Left ventricle myocardium inferior (tissue), 1 donor: ENCODE measurements around the gene DLL1. TPM values are rescaled to one million over a fixed set of nuclear protein-coding genes. Genes with fewer than 3 reads are reported as not detected.

Experiments used
- DNase-seq: peaks from one replicate; pipeline ENCODE4 v3.0.0-alpha.2; 2020
- H3K27ac ChIP-seq: fragments of 200-600 bp; replicated peaks from 2 replicates; pipeline ENCODE4 v1.8.0; 2021
- H3K27me3 ChIP-seq: fragments of 200-600 bp; 2 replicates; pipeline ENCODE4 v1.8.0; 2021; ENCODE audit warnings: low read depth
- H3K36me3 ChIP-seq: fragments of 200-600 bp; 2 replicates; pipeline ENCODE4 v1.8.0; 2021
- H3K4me1 ChIP-seq: fragments of 200-600 bp; 2 replicates; pipeline ENCODE4 v1.8.0; 2021
- H3K4me3 ChIP-seq: fragments of 200-600 bp; 2 replicates; pipeline ENCODE4 v1.8.0; 2021; ENCODE audit warnings: mild to moderate bottlenecking, moderate library complexity
- H3K9me3 ChIP-seq: fragments of 200-600 bp; replicated peaks from 2 replicates; pipeline ENCODE4 v1.8.0; 2021
- CTCF ChIP-seq: fragments of 200-600 bp; IDR thresholded peaks from 2 replicates; pipeline ENCODE4 v1.8.0; 2021; ENCODE audit warnings: antibody characterized with exemption, mild to moderate bottlenecking, borderline replicate concordance
- intact Hi-C: fragments of 100-400 bp; cut with micrococcal nuclease; formaldehyde crosslinking; loops from one replicate; pipeline ENCODE4 v1.11.0; 2022
- total RNA-seq: library from RNA; stranded (reverse); fragmentation: NEBNext Ultra II Directional; extraction: Animal tissue kit (Norgen Biotek cat#: 25700); gene quantifications from one replicate; pipeline ENCODE4 v1.2.1, GENCODE V29; 2021
- donor health status: DM: no; HTN: yes; CAD: no; lungs with severe emphysema.

Gene DLL1
- total RNA-seq, 1 donor from 2014 or later: 11.7 TPM

- no peak for TF ChIP-seq CTCF
- DNase-seq: no peak
- H3K9me3 ChIP-seq: no peaks in the 10 kb centered on the region
- peaks cover 4% of the 10 kb centered on the region for H3K27me3 ChIP-seq
- H3K4me1 ChIP-seq: peaks cover 55% of the 10 kb centered on the region
- no peak overlapping the region for H3K27ac ChIP-seq
- intact Hi-C loops: no loop called here
- no peak overlapping the region for H3K4me3 ChIP-seq
- peaks cover 36% of the 10 kb centered on the region for H3K36me3 ChIP-seq
Measured at GRCh38 chr6:170283212-170284081, 7.4 kb downstream of the DLL1 start.

- Histone ChIP-seq H3K27me3 (no peaks in the 10 kb centered on the region), H3K27ac (no peak overlapping the region), H3K36me3 (peaks cover 36% of the 10 kb centered on the region), H3K4me3 (no peak overlapping the region), H3K9me3 (no peaks in the 10 kb centered on the region), H3K4me1 (peaks cover 54% of the 10 kb centered on the region)
- TF ChIP-seq CTCF: no peak
- DNase-seq: no peak
- intact Hi-C loops: no loop called here
Measured at GRCh38 chr6:170282512-170283158, 8.2 kb downstream of the DLL1 start.

GRCh38 chr6:170281331-170282292 lies 9.3 kb downstream of the DLL1 start:
- Histone ChIP-seq H3K27ac (no peak overlapping the region), H3K4me3 (no peak overlapping the region), H3K27me3 (no peaks in the 10 kb centered on the region), H3K9me3 (no peaks in the 10 kb centered on the region), H3K36me3 (peaks cover 36% of the 10 kb centered on the region), H3K4me1 (peaks cover 54% of the 10 kb centered on the region)
- DNase-seq: no peak
- TF ChIP-seq CTCF: no peak
- intact Hi-C loops: no loop called here

GRCh38 chr6:170280689-170281045 lies 10.2 kb downstream of the DLL1 start:
- Histone ChIP-seq H3K4me1 (peaks cover 54% of the 10 kb centered on the region), H3K4me3 (peak overlapping the region; percentile 57), H3K36me3 (peaks cover 34% of the 10 kb centered on the region), H3K27ac (peak overlapping the region; percentile 80), H3K9me3 (no peaks in the 10 kb centered on the region), H3K27me3 (no peaks in the 10 kb centered on the region)
- no peak for DNase-seq
- TF ChIP-seq CTCF: no peak
- intact Hi-C loops: no loop called here
